Activated T-cell treated with anti-CD3 and anti-CD28 coated beads, Interleukin-2, amount 50 U/mL, for 48 hours (primary cell): Measurements from ENCODE around the gene HAGHL.
"Not testable (repeated sequence)": the region's sequence is repeated elsewhere in the genome, so short reads cannot be mapped to it uniquely, and the experiment has no call there.

Experiments
- DNase-seq, 2 experiments: peaks; one replicate each; pipeline ENCODE4 v3.0.0-alpha.2; 2020

HAGHL gene

GRCh38 chr16:689175-689897, 37.6 kb upstream of the HAGHL start:
- no peak for DNase-seq

- DNase-seq: not testable (repeated sequence)
These were observed 35.7 kb upstream of the HAGHL start for GRCh38 chr16:691242-691641.

- DNase-seq: no peak
These were observed 34.4 kb upstream of the HAGHL start for GRCh38 chr16:692356-693108.

- DNase-seq: no peak
These were observed 33.5 kb upstream of the HAGHL start for GRCh38 chr16:693364-693763.

- DNase-seq: no peak
These were observed 33.1 kb upstream of the HAGHL start for GRCh38 chr16:693766-694165.

GRCh38 chr16:694187-694862, 32.6 kb upstream of the HAGHL start:
- no peak for DNase-seq

- no peak for DNase-seq
These were observed 32.0 kb upstream of the HAGHL start for GRCh38 chr16:694863-695354.

- peak; percentile 77 to 85 for DNase-seq
These were observed 31.4 kb upstream of the HAGHL start for GRCh38 chr16:695355-696089.

GRCh38 chr16:698911-699671, 27.8 kb upstream of the HAGHL start:
- DNase-seq: no peak

GRCh38 chr16:700684-701584, 26.0 kb upstream of the HAGHL start:
- peak in 1 of 2 experiments; percentile 61 for DNase-seq

- no peak for DNase-seq
These were observed 24.6 kb upstream of the HAGHL start for GRCh38 chr16:702341-702740.

- no peak for DNase-seq
These were observed 23.5 kb upstream of the HAGHL start for GRCh38 chr16:703406-703805.

- no peak for DNase-seq
These were observed 22.9 kb upstream of the HAGHL start for GRCh38 chr16:704047-704446.

GRCh38 chr16:704552-705380, 22.1 kb upstream of the HAGHL start:
- no peak for DNase-seq

- no peak for DNase-seq
These were observed 21.3 kb upstream of the HAGHL start, which contains the start of gene FBXL16 for GRCh38 chr16:705431-706188. Gene FBXL16, minus strand, starts transcription at chr16:705801. Its CDS starts 8,396 bp downstream, at chr16:697405.

- DNase-seq: no peak
These were observed 20.5 kb upstream of the HAGHL start for GRCh38 chr16:706189-707061.

GRCh38 chr16:707062-707538, 19.8 kb upstream of the HAGHL start:
- DNase-seq: no peak

- DNase-seq: no peak
These were observed 18.9 kb upstream of the HAGHL start for GRCh38 chr16:708019-708418.
